ENCODE measurements around the gene MCM3.

The MCM3 gene

DNA sequence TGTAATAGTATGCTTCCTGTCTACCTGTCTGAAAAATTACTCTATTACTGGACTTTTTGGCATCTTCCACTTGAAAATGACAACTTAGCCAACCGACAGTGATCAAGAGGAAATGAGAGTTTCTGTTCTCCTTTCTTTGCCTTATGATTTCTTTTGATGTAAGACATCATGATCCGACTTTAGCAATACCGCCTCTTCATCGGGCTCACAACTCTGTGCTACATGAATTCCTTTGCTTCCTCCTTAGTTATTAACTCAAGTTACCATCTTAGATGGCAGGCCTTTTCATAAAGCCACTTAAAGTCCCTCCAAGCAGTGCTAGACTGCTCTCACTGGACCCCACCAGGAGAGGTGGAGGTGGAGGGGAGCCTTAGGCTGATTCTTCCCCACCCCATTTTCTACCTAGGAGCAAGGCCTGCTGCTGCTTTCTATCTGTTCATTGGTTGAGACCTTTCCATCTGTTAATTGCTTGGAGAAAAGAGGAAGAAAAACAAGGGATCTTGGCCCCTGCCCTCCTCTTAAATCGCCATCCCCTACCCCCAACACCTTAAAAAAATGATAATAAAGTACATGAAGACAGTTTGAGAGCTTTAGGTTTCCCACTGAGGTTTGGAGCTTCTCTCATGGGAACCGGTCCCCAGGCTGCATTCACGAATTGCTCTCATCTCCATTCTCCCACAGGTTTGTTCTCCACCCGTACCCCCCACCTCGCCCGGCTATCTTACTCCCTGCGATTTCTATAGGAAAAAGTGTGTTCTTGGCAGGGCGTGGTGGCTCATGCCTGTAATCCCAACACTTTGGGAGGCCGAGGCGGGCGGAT is 21.6 kb upstream of the MCM3 start:
- DNase-seq (ENCODE audit: extremely low spot score) = no peak
- ChIA-PET CTCF (no interaction called here), POLR2A (no interaction called here)
- TF ChIP-seq FOXA1 (IDR thresholded peaks at IDR 0.05) (no peak), ZNF384 (IDR thresholded peaks at IDR 0.05) (no peak), ELF4 (IDR thresholded peaks at IDR 0.05) (no peak), SP1 (IDR thresholded peaks at IDR 0.05) (no peak), FOXM1 (IDR thresholded peaks at IDR 0.05; ENCODE audit: borderline replicate concordance) (no peak), L3MBTL2 (conservative IDR thresholded peaks at IDR 0.05) (no peak), CTBP1 (IDR thresholded peaks at IDR 0.05; ENCODE audit: borderline replicate concordance) (no peak), NFRKB (IDR thresholded peaks at IDR 0.05) (no peak), FOXK2 (IDR thresholded peaks at IDR 0.05) (no peak)

DNA sequence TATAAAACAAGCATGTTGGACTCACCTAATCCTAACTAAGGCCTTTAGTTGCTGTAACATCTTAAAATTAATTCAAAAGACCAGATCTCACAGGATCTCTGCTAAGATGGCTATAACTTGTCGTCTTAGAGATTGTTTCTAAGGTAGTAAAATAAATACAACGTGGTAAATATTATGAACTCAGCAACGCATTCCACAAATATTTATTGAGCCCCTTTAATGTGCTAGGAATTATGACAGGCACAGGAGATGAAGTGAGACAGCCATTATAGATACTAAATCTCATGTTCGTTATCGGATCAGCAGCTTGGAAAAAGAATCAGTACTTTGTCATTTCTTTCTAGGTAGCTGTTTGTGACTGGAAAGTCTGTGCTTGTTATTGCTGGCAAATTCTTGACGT is 20.9 kb upstream of the MCM3 start:
- POLR2A ChIA-PET = interaction anchor here (1.0 to 1.2 kb wide), 2 partner anchors 20 to 21 kb away, joined by 3 to 5 read pairs; partner anchors contain the start of gene MCM3
- TF ChIP-seq FOXA1 (IDR thresholded peaks at IDR 0.05) (no peak), BHLHE40 (IDR thresholded peaks at IDR 0.05; ENCODE audit: borderline replicate concordance) (no peak), NFRKB (IDR thresholded peaks at IDR 0.05) (no peak), ZNF384 (IDR thresholded peaks at IDR 0.05) (no peak), ELF4 (IDR thresholded peaks at IDR 0.05) (no peak), HDGF (IDR thresholded peaks at IDR 0.05; ENCODE audit: borderline replicate concordance) (no peak), FOXK2 (IDR thresholded peaks at IDR 0.05) (no peak), SP1 (IDR thresholded peaks at IDR 0.05) (no peak), CTBP1 (IDR thresholded peaks at IDR 0.05; ENCODE audit: borderline replicate concordance) (no peak), L3MBTL2 (conservative IDR thresholded peaks at IDR 0.05) (no peak)
- TF ChIP-seq, protein P1, sequence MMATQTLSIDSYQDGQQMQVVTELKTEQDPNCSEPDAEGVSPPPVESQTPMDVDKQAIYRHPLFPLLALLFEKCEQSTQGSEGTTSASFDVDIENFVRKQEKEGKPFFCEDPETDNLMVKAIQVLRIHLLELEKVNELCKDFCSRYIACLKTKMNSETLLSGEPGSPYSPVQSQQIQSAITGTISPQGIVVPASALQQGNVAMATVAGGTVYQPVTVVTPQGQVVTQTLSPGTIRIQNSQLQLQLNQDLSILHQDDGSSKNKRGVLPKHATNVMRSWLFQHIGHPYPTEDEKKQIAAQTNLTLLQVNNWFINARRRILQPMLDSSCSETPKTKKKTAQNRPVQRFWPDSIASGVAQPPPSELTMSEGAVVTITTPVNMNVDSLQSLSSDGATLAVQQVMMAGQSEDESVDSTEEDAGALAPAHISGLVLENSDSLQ (IDR thresholded peaks at IDR 0.05) = no peak
- CTCF ChIA-PET = no interaction called here
- DNase-seq (ENCODE audit: extremely low spot score) = no peak

DNA sequence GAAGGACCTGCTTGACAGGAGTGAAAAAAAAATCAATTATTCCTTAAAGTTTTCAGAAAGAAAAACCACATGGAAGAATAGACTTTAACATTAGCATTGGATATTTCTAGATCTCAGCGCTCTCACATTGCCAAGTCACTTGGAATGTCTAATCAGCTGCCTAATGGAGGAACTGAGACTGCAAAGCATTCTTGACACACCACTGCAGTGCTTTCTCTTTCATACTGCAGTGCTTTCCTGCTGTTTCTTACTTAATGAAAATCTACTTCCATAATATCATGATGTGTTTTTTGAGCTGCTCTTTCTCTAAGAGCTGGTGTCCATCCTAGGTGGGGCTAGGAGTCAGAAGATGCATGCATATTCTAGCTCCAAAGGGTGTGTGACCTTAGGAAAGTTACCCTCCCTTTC is 20.4 kb upstream of the MCM3 start:
- POLR2A ChIA-PET = interaction anchor here (1.0 to 1.2 kb wide), 2 partner anchors 19 to 21 kb away, joined by 3 to 5 read pairs; partner anchors contain the start of gene MCM3
- CTCF ChIA-PET = no interaction called here
- TF ChIP-seq NFRKB (IDR thresholded peaks at IDR 0.05) = no peak
- no peak for TF ChIP-seq FOXK2 (IDR thresholded peaks at IDR 0.05)
- TF ChIP-seq, protein P1 (IDR thresholded peaks at IDR 0.05) = no peak
- TF ChIP-seq FOXM1 (IDR thresholded peaks at IDR 0.05; ENCODE audit: borderline replicate concordance) = no peak
- TF ChIP-seq ELF4 (IDR thresholded peaks at IDR 0.05) = no peak
- no peak for TF ChIP-seq TARDBP (IDR thresholded peaks at IDR 0.05)
- no peak for DNase-seq (ENCODE audit: extremely low spot score)

DNA sequence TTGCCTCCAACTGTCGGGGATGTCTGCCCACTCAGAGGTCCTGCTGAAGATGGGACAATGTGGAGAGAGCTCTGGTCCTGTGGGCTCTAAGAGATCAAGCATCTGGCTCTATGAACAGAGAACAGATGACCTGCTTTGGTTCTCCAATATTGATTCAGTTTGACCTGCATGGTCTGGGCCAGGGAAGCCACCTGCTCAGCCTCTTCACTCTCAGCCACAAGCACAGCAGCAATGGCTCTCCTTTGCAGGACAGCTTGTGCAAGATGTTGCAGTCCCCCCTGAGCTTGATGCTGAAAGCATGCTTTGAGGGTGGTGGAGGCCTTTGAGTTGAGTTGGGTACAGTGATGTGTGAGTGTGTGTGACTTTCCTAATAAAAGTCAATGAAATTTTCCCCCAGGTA is 18.6 kb upstream of the MCM3 start:
- DNase-seq (ENCODE audit: extremely low spot score) = no peak
- CTCF ChIA-PET = interaction anchor here (0.7 kb wide), 1 partner anchor 18 kb away, joined by 3 read pairs; no protein-coding TSS in a partner anchor
- POLR2A ChIA-PET = interaction anchor here (1.6 kb wide), 1 partner anchor 18 kb away, joined by 6 read pairs; the partner anchor contains the start of gene MCM3
- TF ChIP-seq FOXK2 (IDR thresholded peaks at IDR 0.05) (no peak), SUZ12 (IDR thresholded peaks at IDR 0.05) (no peak), NFRKB (IDR thresholded peaks at IDR 0.05) (no peak), FOXM1 (IDR thresholded peaks at IDR 0.05; ENCODE audit: borderline replicate concordance) (no peak)

DNA sequence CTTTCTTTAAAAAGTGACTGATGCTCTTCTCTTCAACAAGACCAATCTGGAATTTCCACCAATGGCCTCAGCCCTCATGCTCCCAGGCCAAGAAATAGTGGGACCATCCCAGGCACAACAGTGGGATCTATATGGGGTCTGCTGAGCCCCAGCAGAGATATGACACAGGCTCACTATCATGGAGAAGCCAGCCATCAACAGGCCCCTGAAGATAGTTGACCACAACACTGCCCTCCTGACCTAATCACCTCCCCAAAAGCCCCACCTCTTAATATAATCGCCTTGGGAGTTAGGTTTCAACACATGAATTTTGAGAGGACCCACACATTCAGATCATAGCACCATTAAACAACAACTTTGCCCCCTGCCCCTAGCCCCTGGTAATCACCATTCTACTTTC is 16.8 kb upstream of the MCM3 start:
- ChIA-PET CTCF (no interaction called here), POLR2A (no interaction called here)
- no peak for DNase-seq (ENCODE audit: extremely low spot score)
- no peak for TF ChIP-seq BHLHE40 (IDR thresholded peaks at IDR 0.05; ENCODE audit: borderline replicate concordance)
- TF ChIP-seq NFRKB (IDR thresholded peaks at IDR 0.05) = no peak
- TF ChIP-seq TARDBP (IDR thresholded peaks at IDR 0.05) = no peak
- TF ChIP-seq FOXM1 (IDR thresholded peaks at IDR 0.05; ENCODE audit: borderline replicate concordance) = no peak
- TF ChIP-seq FOXK2 (IDR thresholded peaks at IDR 0.05) = no peak
- no peak for TF ChIP-seq ELF4 (IDR thresholded peaks at IDR 0.05)
- TF ChIP-seq, protein P1 (IDR thresholded peaks at IDR 0.05) = no peak
- TF ChIP-seq L3MBTL2 (conservative IDR thresholded peaks at IDR 0.05) = no peak
- TF ChIP-seq ZNF384 (IDR thresholded peaks at IDR 0.05) = no peak
- no peak for TF ChIP-seq FOXA1 (IDR thresholded peaks at IDR 0.05)
- TF ChIP-seq ARNT (IDR thresholded peaks at IDR 0.05) = no peak
- no peak for TF ChIP-seq LEF1 (IDR thresholded peaks at IDR 0.05; ENCODE audit: borderline replicate concordance)

DNA sequence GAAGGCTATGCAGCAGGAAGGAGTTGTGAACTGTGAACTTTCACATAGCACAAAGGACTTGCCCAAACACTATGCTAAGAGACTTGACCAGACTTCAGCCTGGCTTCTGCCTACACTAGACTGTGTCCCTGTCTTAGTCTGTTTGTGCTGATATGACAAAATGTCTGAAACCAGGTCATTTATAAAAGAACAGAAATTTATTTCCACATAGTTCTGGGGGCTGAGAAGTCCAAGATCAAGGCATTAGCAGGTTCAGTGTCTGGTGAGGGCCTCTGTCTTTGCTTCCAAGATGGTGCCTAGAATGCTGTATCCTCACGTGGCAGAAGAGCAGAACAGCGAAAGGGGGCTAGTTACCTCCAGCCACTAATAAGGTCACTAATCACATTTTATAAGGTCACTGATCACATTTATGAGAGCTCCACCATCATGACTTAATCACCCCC is 16.0 kb upstream of the MCM3 start:
- DNase-seq (ENCODE audit: extremely low spot score) = no peak
- TF ChIP-seq FOXM1 (IDR thresholded peaks at IDR 0.05; ENCODE audit: borderline replicate concordance) = no peak
- ChIA-PET CTCF (no interaction called here), POLR2A (no interaction called here)

DNA sequence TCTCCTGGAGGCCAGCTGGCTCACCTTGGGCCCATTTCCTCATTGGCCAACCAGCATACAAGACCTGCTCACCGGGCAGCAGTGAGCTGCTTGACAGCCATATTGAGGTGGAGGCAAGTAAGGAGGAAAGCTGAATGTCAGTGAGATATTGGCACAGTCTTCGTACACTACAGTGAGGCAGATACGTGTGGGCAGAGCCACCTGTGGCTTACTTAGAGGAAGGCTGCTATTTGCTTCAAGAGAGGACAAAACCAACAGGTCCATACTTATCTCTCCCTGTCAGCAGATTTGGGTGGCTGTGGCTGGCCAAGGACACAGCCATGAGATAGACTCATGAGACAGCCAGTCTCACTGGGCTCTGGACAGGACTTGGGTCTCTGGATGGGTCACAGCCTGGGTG is 15.1 kb upstream of the MCM3 start:
- ChIA-PET POLR2A (interaction anchor here (0.9 kb wide), 1 partner anchor 15 kb away, joined by 3 read pairs; no protein-coding TSS in a partner anchor), CTCF (no interaction called here)
- no peak for DNase-seq (ENCODE audit: extremely low spot score)
- TF ChIP-seq CTBP1 (IDR thresholded peaks at IDR 0.05; ENCODE audit: borderline replicate concordance) (no peak), ELF4 (IDR thresholded peaks at IDR 0.05) (no peak), FOXK2 (IDR thresholded peaks at IDR 0.05) (no peak), NFRKB (IDR thresholded peaks at IDR 0.05) (no peak), SP1 (IDR thresholded peaks at IDR 0.05) (no peak), FOXA1 (IDR thresholded peaks at IDR 0.05) (no peak), ZNF384 (IDR thresholded peaks at IDR 0.05) (no peak), BHLHE40 (IDR thresholded peaks at IDR 0.05; ENCODE audit: borderline replicate concordance) (no peak), L3MBTL2 (conservative IDR thresholded peaks at IDR 0.05) (no peak), LEF1 (IDR thresholded peaks at IDR 0.05; ENCODE audit: borderline replicate concordance) (no peak), ARNT (IDR thresholded peaks at IDR 0.05) (no peak), HDGF (IDR thresholded peaks at IDR 0.05; ENCODE audit: borderline replicate concordance) (no peak), FOXM1 (IDR thresholded peaks at IDR 0.05; ENCODE audit: borderline replicate concordance) (no peak), TARDBP (IDR thresholded peaks at IDR 0.05) (no peak), SUZ12 (IDR thresholded peaks at IDR 0.05) (no peak)
- TF ChIP-seq, protein P1 (IDR thresholded peaks at IDR 0.05) = no peak

All from HEK293T (cell line).